Gastroesophageal sphincter (tissue), 3 donors: ENCODE measurements around the gene MBTD1.

Source experiments
- CTCF ChIP-seq, 4 experiments: fragments of 200-600 bp in 2 of 4; fragments of 450-650 bp in 2 of 4; sonication (generic) in 1 of 4; IDR thresholded peaks; one replicate each; pipeline ENCODE4 v1.5.1; 2017 to 2019; ENCODE audit warnings: antibody characterized with exemption in 4 of 4, mild to moderate bottlenecking in 2 of 4, moderate library complexity in 2 of 4
- EP300 ChIP-seq: sonication (generic); formaldehyde crosslinking; IDR thresholded peaks from one replicate; pipeline ENCODE4 v1.6.1; 2017; ENCODE audit warnings: antibody characterized with exemption, mild to moderate bottlenecking
- POLR2A ChIP-seq, 2 donors: fragments of 450-650 bp; IDR thresholded peaks; one replicate each; pipeline ENCODE4 v1.6.1; 2017; ENCODE audit warnings: antibody characterized with exemption in 2 of 2, mild to moderate bottlenecking in 2 of 2, moderate library complexity in 1 of 2
- POLR2AphosphoS5 ChIP-seq: sonication (generic); formaldehyde crosslinking; IDR thresholded peaks from one replicate; pipeline ENCODE4 v1.6.1; 2017; ENCODE audit warnings: antibody characterized with exemption

GRCh38 chr17:51169340-51169739 lies 90.5 kb downstream of the MBTD1 start:
- TF ChIP-seq CTCF (IDR thresholded peaks at IDR 0.05), result no peak
- no peak for TF ChIP-seq POLR2AphosphoS5
- no peak for TF ChIP-seq EP300
- no peak for TF ChIP-seq POLR2A (IDR thresholded peaks at IDR 0.05)
